ENCODE results near the gene ADAT2.

GRCh38 chr6:143478479-143479062, 28.1 kb upstream of the ADAT2 start:
- TF ChIP-seq PPARA (CRISPR knock-in tag; IDR thresholded peaks at IDR 0.05; ENCODE audit: borderline replicate concordance) = no peak
- no peak for TF ChIP-seq ZC3H10 (CRISPR knock-in tag; IDR thresholded peaks at IDR 0.05)
- TF ChIP-seq, protein P1, sequence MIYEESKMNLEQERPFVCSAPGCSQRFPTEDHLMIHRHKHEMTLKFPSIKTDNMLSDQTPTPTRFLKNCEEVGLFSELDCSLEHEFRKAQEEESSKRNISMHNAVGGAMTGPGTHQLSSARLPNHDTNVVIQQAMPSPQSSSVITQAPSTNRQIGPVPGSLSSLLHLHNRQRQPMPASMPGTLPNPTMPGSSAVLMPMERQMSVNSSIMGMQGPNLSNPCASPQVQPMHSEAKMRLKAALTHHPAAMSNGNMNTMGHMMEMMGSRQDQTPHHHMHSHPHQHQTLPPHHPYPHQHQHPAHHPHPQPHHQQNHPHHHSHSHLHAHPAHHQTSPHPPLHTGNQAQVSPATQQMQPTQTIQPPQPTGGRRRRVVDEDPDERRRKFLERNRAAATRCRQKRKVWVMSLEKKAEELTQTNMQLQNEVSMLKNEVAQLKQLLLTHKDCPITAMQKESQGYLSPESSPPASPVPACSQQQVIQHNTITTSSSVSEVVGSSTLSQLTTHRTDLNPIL (CRISPR knock-in tag; IDR thresholded peaks at IDR 0.05; ENCODE audit: low read depth) = no peak
- TF ChIP-seq, protein P2, sequence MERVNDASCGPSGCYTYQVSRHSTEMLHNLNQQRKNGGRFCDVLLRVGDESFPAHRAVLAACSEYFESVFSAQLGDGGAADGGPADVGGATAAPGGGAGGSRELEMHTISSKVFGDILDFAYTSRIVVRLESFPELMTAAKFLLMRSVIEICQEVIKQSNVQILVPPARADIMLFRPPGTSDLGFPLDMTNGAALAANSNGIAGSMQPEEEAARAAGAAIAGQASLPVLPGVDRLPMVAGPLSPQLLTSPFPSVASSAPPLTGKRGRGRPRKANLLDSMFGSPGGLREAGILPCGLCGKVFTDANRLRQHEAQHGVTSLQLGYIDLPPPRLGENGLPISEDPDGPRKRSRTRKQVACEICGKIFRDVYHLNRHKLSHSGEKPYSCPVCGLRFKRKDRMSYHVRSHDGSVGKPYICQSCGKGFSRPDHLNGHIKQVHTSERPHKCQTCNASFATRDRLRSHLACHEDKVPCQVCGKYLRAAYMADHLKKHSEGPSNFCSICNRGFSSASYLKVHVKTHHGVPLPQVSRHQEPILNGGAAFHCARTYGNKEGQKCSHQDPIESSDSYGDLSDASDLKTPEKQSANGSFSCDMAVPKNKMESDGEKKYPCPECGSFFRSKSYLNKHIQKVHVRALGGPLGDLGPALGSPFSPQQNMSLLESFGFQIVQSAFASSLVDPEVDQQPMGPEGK (CRISPR knock-in tag; IDR thresholded peaks at IDR 0.05; ENCODE audit: borderline replicate concordance) = no peak
- TF ChIP-seq GLIS3 (CRISPR knock-in tag; IDR thresholded peaks at IDR 0.05) = no peak
- TF ChIP-seq, protein P3, sequence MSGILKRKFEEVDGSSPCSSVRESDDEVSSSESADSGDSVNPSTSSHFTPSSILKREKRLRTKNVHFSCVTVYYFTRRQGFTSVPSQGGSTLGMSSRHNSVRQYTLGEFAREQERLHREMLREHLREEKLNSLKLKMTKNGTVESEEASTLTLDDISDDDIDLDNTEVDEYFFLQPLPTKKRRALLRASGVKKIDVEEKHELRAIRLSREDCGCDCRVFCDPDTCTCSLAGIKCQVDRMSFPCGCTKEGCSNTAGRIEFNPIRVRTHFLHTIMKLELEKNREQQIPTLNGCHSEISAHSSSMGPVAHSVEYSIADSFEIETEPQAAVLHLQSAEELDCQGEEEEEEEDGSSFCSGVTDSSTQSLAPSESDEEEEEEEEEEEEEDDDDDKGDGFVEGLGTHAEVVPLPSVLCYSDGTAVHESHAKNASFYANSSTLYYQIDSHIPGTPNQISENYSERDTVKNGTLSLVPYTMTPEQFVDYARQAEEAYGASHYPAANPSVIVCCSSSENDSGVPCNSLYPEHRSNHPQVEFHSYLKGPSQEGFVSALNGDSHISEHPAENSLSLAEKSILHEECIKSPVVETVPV (CRISPR knock-in tag; IDR thresholded peaks at IDR 0.05) = no peak
- TF ChIP-seq ZNF565 (CRISPR knock-in tag; conservative IDR thresholded peaks at IDR 0.05; ENCODE audit: low read depth) = no peak
- TF ChIP-seq ZFP3 (CRISPR knock-in tag; IDR thresholded peaks at IDR 0.05) = no peak
- no peak for TF ChIP-seq ZNF8 (CRISPR knock-in tag; IDR thresholded peaks at IDR 0.05)
- TF ChIP-seq CSDC2 (CRISPR knock-in tag; IDR thresholded peaks at IDR 0.05) = no peak
